Tibial artery (tissue), 4 donors: ENCODE measurements around the gene TPRX2.

ENCODE experiments used
- DNase-seq, 2 donors: peaks; one replicate each; pipeline ENCODE4 v3.0.0-alpha.2; 2019
- H3K27ac ChIP-seq, 2 donors: fragments of 200-600 bp; sonication (generic) in 1 of 2; 1 replicate in 1 of 2; 2 replicates in 1 of 2; pipeline ENCODE4 v1.5.1; 2018 to 2019; ENCODE audit warnings: mild to moderate bottlenecking in 1 of 2
- H3K27me3 ChIP-seq, 2 donors: fragments of 200-600 bp; sonication (generic) in 1 of 2; one replicate each; pipeline versions ENCODE4 v1.5.1 to v1.6.0; 2016 to 2019
- H3K36me3 ChIP-seq, 3 donors: fragments of 200-600 bp; sonication (generic) in 2 of 3; one replicate each; pipeline ENCODE4 v1.5.1; 2016 to 2019; ENCODE audit warnings: mild to moderate bottlenecking in 2 of 3
- H3K4me1 ChIP-seq, 4 donors: fragments of 200-600 bp; sonication (generic) in 2 of 4; 1 replicate in 3 of 4; 2 replicates in 1 of 4; pipeline ENCODE4 v1.5.1; 2016 to 2019
- H3K4me3 ChIP-seq, 2 donors: fragments of 200-600 bp; sonication (generic) in 1 of 2; 1 replicate in 1 of 2; 2 replicates in 1 of 2; pipeline ENCODE4 v1.5.1; 2018 to 2019; ENCODE audit warnings: mild to moderate bottlenecking in 2 of 2
- H3K9me3 ChIP-seq, 3 donors: fragments of 200-600 bp; sonication (generic) in 1 of 3; one replicate each; pipeline ENCODE4 v1.5.1; 2016 to 2019
- CTCF ChIP-seq, 2 experiments: fragments of 200-600 bp in 1 of 2; fragments of 450-650 bp in 1 of 2; IDR thresholded peaks; one replicate each; pipeline ENCODE4 v1.5.1; 2017 to 2019; ENCODE audit warnings: antibody characterized with exemption in 2 of 2, mild to moderate bottlenecking in 1 of 2, moderate library complexity in 1 of 2
- intact Hi-C: fragments of 100-400 bp; cut with DNase I; formaldehyde crosslinking; loops from one replicate; pipeline ENCODE4 v1.15.0; 2023; ENCODE audit warnings: low total_unique reads

TPRX2 gene

DNA sequence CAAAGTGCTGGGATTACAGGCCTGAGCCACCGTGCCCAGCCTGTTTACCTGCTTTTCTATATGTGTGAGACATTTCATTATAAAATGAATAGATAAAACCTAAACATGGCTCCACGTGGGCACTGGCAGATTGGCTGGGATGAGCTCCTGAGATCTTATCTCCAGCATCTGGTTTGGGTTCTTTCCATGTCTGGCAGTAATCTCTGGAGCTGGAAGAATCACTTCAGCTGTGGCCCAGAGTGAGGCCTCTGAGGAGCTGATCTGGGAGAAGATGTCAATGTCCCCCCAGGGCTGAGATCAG is 32.5 kb downstream of the TPRX2 start:
- intact Hi-C loops: no loop called here
- Histone ChIP-seq H3K4me3 (no peak overlapping the region), H3K36me3 (no peaks in the 10 kb centered on the region), H3K4me1 (no peaks in the 10 kb centered on the region), H3K9me3 (peaks cover 0 to 9% (median 0%) of the 10 kb centered on the region in 3 donors), H3K27me3 (no peaks in the 10 kb centered on the region), H3K27ac (no peak overlapping the region)
- TF ChIP-seq CTCF (IDR thresholded peaks at IDR 0.05): no peak
- DNase-seq: no peak

DNA sequence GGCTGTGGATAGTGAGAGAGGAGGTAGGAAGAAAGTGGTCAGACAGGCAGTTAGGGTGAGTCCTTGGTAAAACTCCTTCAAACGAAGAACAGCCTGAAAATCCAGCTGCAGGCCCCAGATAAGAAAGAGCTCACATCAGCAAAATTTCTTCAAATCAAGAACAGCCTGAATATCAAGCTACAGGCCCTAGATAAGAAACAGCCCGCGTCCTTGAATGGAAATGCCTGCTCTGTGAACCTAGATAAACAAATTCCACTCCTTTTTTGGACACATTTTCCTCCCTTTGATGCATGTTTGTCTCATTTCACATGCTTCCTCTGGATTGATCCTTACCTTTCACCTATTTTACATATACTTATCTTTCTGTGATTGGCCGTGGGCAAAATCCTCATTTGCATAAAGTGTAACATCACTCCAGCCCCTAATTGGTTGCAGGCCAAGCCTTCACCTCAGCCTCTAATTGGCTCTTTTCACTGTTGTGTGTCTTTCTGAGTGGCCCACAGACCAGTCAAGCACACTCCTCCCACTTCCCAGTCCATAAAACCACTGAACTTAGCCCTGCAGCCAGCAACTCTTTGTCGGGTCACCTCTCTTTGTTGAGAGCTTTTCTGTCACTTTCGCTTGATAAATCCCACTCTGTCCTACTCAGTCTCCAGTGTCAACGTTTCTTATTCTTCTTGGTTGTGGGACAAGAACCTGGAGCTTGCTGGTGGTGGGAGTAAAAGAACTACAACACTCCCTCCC is 33.1 kb downstream of the TPRX2 start:
- intact Hi-C loops: no loop called here
- DNase-seq: no peak

DNA sequence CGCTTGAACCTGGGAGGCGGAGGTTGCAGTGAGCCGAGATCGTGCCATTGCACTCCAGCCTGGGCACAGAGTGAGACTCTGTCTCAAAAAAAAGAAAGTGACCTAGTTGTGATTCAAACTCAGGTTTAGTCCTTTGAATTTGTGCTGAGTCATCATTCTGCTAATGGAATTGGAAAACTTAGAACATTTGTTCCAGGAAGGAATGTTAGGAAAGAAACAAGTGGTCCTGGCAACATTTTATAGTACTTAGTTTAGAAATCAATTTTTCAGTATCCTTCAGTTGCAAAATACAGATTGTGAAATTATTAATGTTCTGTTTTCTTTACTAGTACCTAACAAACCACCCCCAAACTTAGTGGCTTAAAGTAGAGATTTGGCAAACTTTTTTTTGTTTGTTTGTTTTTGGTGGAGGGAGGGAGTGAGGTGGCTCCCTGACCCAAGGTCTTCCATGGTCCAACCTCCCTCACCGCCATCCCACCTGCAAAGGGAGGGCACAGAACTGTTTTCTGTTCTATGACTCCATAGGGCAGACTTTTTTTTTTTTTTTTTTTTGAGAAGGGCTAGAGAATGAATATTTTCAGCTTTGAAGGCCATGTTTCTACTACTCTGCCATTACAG is 36.2 kb downstream of the TPRX2 start:
- H3K4me1 ChIP-seq: no peaks in the 10 kb centered on the region
- H3K36me3 ChIP-seq: no peaks in the 10 kb centered on the region
- H3K27me3 ChIP-seq: peaks cover 0 to 8% of the 10 kb centered on the region in 2 donors
- H3K4me3 ChIP-seq: no peak overlapping the region
- H3K27ac ChIP-seq: no peak overlapping the region
- H3K9me3 ChIP-seq: peaks cover 0 to 9% (median 0%) of the 10 kb centered on the region in 3 donors
- TF ChIP-seq CTCF (IDR thresholded peaks at IDR 0.05): no peak
- DNase-seq: no peak
- intact Hi-C loops: no loop called here

More for the DNA sequence above, 33.1 kb downstream of the TPRX2 start:
- peaks cover 0 to 9% (median 0%) of the 10 kb centered on the region in 3 donors for H3K9me3 ChIP-seq
- H3K4me1 ChIP-seq: no peaks in the 10 kb centered on the region
- no peak for TF ChIP-seq CTCF (IDR thresholded peaks at IDR 0.05)
- H3K27me3 ChIP-seq: no peaks in the 10 kb centered on the region
- no peak overlapping the region for H3K4me3 ChIP-seq
- no peaks in the 10 kb centered on the region for H3K36me3 ChIP-seq
- no peak overlapping the region for H3K27ac ChIP-seq

- H3K27ac ChIP-seq: no peak overlapping the region
- TF ChIP-seq CTCF (IDR thresholded peaks at IDR 0.05): no peak
- peaks cover 0 to 9% (median 0%) of the 10 kb centered on the region in 3 donors for H3K9me3 ChIP-seq
- H3K27me3 ChIP-seq: peaks cover 0 to 13% of the 10 kb centered on the region in 2 donors
- no peaks in the 10 kb centered on the region for H3K36me3 ChIP-seq
- DNase-seq: no peak
- intact Hi-C loops: no loop called here
- no peaks in the 10 kb centered on the region for H3K4me1 ChIP-seq
- no peak overlapping the region for H3K4me3 ChIP-seq
These were observed 37.0 kb downstream of the TPRX2 start for GRCh38 chr19:47896019-47896418.

- no peaks in the 10 kb centered on the region for H3K36me3 ChIP-seq
- TF ChIP-seq CTCF (IDR thresholded peaks at IDR 0.05): no peak
- peaks cover 0 to 9% (median 0%) of the 10 kb centered on the region in 3 donors for H3K9me3 ChIP-seq
- no peak for DNase-seq
- no peak overlapping the region for H3K27ac ChIP-seq
- intact Hi-C loops: no loop called here
- H3K4me3 ChIP-seq: no peak overlapping the region
- peaks cover 0 to 13% of the 10 kb centered on the region in 2 donors for H3K27me3 ChIP-seq
- no peaks in the 10 kb centered on the region for H3K4me1 ChIP-seq
These were observed 37.7 kb downstream of the TPRX2 start for GRCh38 chr19:47896773-47897172.
